Endothelial cell of umbilical vein (primary cell): Measurements from ENCODE around the gene ABCA2. TPM values are rescaled to one million over a fixed set of nuclear protein-coding genes. Genes with fewer than 3 reads are reported as not detected.

ENCODE experiments used
- BruUV-seq: library from RNA; stranded (reverse); fragments of 400-500 nt; replicated peaks from 2 replicates; lab custom pipeline; 2021; lab: Mats Ljungman, UMichigan
- CTCF ChIA-PET: fragments of 300-600, 350-600 bp; sonication (Branson Sonifier 250); formaldehyde crosslinking; loops from one replicate; lab custom pipeline; 2021; ENCODE audit warnings: antibody characterized with exemption, inconsistent platforms; lab: Charles Lee
- POLR2A ChIA-PET: fragments of 300-600, 350-600 bp; sonication (Branson Sonifier 250); formaldehyde crosslinking; loops from one replicate; lab custom pipeline; 2021; ENCODE audit warnings: antibody characterized with exemption, inconsistent platforms; lab: Charles Lee
- DNase-seq: peaks from one replicate; pipeline ENCODE4 v3.0.0-alpha.2; 2011; ENCODE audit warnings: low read depth, low spot score
- FAIRE-seq: peaks from 2 replicates; lab custom pipeline; 2011; peaks lifted over from hg19 to GRCh38; lab: Jason Lieb, UNC
- H2AFZ ChIP-seq: 2 replicates; pipeline ENCODE4 v1.6.0; 2012; ENCODE audit warnings: low read depth, low read length, control low read depth, inconsistent platforms
- H3K27ac ChIP-seq: 2 replicates; pipeline ENCODE4 v1.5.1; 2011; ENCODE audit warnings: low read depth, mild to moderate bottlenecking, control low read depth, low read length, moderate library complexity; ENCODE audit not compliant: insufficient read depth
- H3K27me3 ChIP-seq, 2 experiments: 2 replicates each; pipeline versions ENCODE4 v1.6.0 to v1.6.1; 2011; ENCODE audit warnings: low read length in 2 of 2, mixed read lengths in 1 of 2; ENCODE audit not compliant: control insufficient read depth in 2 of 2, insufficient read depth in 2 of 2
- H3K36me3 ChIP-seq, 2 experiments: 2 replicates in 1 of 2; 3 replicates in 1 of 2; pipeline ENCODE4 v1.5.1; 2011; ENCODE audit warnings: low read length in 2 of 2, mild to moderate bottlenecking in 1 of 2, moderate library complexity in 1 of 2; ENCODE audit not compliant: control insufficient read depth in 2 of 2, insufficient read depth in 2 of 2; ENCODE audit errors: extremely low read depth in 1 of 2
- H3K4me1 ChIP-seq: 3 replicates; pipeline ENCODE4 v1.5.1; 2011; ENCODE audit warnings: mild to moderate bottlenecking, low read length; ENCODE audit not compliant: control insufficient read depth, insufficient read depth; ENCODE audit errors: extremely low read depth
- H3K4me2 ChIP-seq: 2 replicates; pipeline ENCODE4 v1.6.1; 2011; ENCODE audit warnings: low read length, control low read depth, mixed read lengths; ENCODE audit not compliant: insufficient read depth
- H3K4me3 ChIP-seq, 3 experiments: fragments of 200-600 bp in 1 of 3; sonication (generic), shearing (Covaris generic) in 1 of 3; replicated peaks in 1 of 3; 2 replicates each; pipeline ENCODE4 v1.5.1; 2011 to 2016; ENCODE audit warnings: control low read depth in 3 of 3, low read length in 3 of 3, mild to moderate bottlenecking in 2 of 3, inconsistent platforms in 1 of 3, low read depth in 1 of 3, moderate library complexity in 1 of 3; ENCODE audit not compliant: insufficient read depth in 1 of 3
- H3K79me2 ChIP-seq: 2 replicates; pipeline ENCODE4 v1.6.0; 2012; ENCODE audit warnings: low read length, inconsistent platforms; ENCODE audit not compliant: control insufficient read depth, insufficient read depth
- H3K9ac ChIP-seq: replicated peaks from 2 replicates; pipeline ENCODE3; 2011; ENCODE audit warnings: low read length, control low read depth; ENCODE audit not compliant: insufficient read depth; ENCODE audit errors: extremely low read depth
- H3K9me1 ChIP-seq: replicated peaks from 3 replicates; pipeline ENCODE4 v1.6.0; 2011; ENCODE audit warnings: mild to moderate bottlenecking, low read length; ENCODE audit not compliant: control insufficient read depth, insufficient read depth; ENCODE audit errors: extremely low read depth
- H3K9me3 ChIP-seq: replicated peaks from 2 replicates; pipeline ENCODE4 v1.5.1; 2012; ENCODE audit warnings: low read length, inconsistent platforms; ENCODE audit not compliant: control insufficient read depth, insufficient read depth
- H4K20me1 ChIP-seq: replicated peaks from 2 replicates; pipeline ENCODE3; 2011; ENCODE audit warnings: mild to moderate bottlenecking, low read length; ENCODE audit not compliant: control insufficient read depth, insufficient read depth; ENCODE audit errors: extremely low read depth
- CTCF ChIP-seq, 2 donors: IDR thresholded peaks; 1 replicate in 1 of 2; 2 replicates in 1 of 2; pipeline ENCODE4 v1.5.1; 2011; ENCODE audit warnings: low read length in 2 of 2, mild to moderate bottlenecking in 2 of 2, moderate library complexity in 2 of 2, control low read depth in 1 of 2, inconsistent platforms in 1 of 2, low read depth in 1 of 2; ENCODE audit not compliant: insufficient read depth in 1 of 2; ENCODE audit errors: extremely low read depth in 1 of 2
- EZH2 ChIP-seq: IDR thresholded peaks from 2 replicates; pipeline ENCODE4 v1.6.1; 2012; ENCODE audit warnings: borderline replicate concordance, low read depth, mild to moderate bottlenecking, moderate library complexity, low read length, inconsistent platforms; ENCODE audit not compliant: severe bottlenecking
- FOS ChIP-seq: IDR thresholded peaks from 2 replicates; pipeline ENCODE4 v1.6.1; 2011; ENCODE audit warnings: mild to moderate bottlenecking, low read length, moderate library complexity, borderline replicate concordance; ENCODE audit not compliant: insufficient read depth
- GATA2 ChIP-seq: IDR thresholded peaks from 2 replicates; pipeline ENCODE4 v1.7.0; 2011; ENCODE audit warnings: low read depth, mild to moderate bottlenecking, moderate library complexity, mixed read lengths, low read length; ENCODE audit not compliant: insufficient read length, insufficient read depth
- JUN ChIP-seq: IDR thresholded peaks from 2 replicates; pipeline ENCODE4 v1.6.1; 2011; ENCODE audit warnings: borderline replicate concordance, low read depth; ENCODE audit not compliant: insufficient read length, insufficient read depth
- MAX ChIP-seq: IDR thresholded peaks from 2 replicates; pipeline ENCODE4 v1.6.1; 2011; ENCODE audit not compliant: insufficient read depth, insufficient read length
- MYC ChIP-seq: IDR thresholded peaks from one replicate; pipeline ENCODE4 v1.6.1; 2011; ENCODE audit warnings: mild to moderate bottlenecking, low read depth, low read length
- POLR2A ChIP-seq: IDR thresholded peaks from 2 replicates; pipeline ENCODE4 v1.6.1; 2012; ENCODE audit warnings: low read depth, mild to moderate bottlenecking, control low read depth, low read length
- POLR2AphosphoS5 ChIP-seq: IDR thresholded peaks from 2 replicates; pipeline ENCODE4 v1.6.1; 2012; ENCODE audit warnings: low read depth, mild to moderate bottlenecking, control low read depth, low read length, moderate library complexity; ENCODE audit not compliant: insufficient read depth
- dilution Hi-C: fragments of 300-500 bp; cut with MboI; formaldehyde crosslinking; loops from one replicate; pipeline ENCODE4 v1.15.0; 2019; ENCODE audit warnings: low sequenced_read_pairs; ENCODE audit not compliant: extremely low pct_ligation_motif_present
- intact Hi-C: fragments of 100-400 bp; cut with micrococcal nuclease; formaldehyde crosslinking; loops from one replicate; pipeline ENCODE4 v1.10.0; 2022
- polyA plus RNA-seq, 4 experiments: library from polyadenylated mRNA; depleted of rRNA in 3 of 4; stranded (reverse) in 3 of 4; unstranded in 1 of 4; fragments of >200 nt; gene quantifications; 2 replicates each; pipeline versions ENCODE4 v1.2.1 to v1.2.3, GENCODE V29; 2011 to 2012; ENCODE audit warnings: missing spikeins in 1 of 4
- total RNA-seq: library from RNA; stranded (reverse); gene quantifications from 2 replicates; pipeline ENCODE4 v1.2.3, GENCODE V29; 2021

Gene ABCA2
- total and polyA plus RNA-seq, 2 donors (not counting 3 experiments of a cell fraction or from before 2014, with no cell fraction given): 20.0 to 29.1 TPM

GRCh38 chr9:136983167-136983566 is 44.9 kb downstream of the ABCA2 start:
- FAIRE-seq (no peak), DNase-seq (no peak)
- CTCF ChIA-PET: interaction anchor here (1.4 kb wide), 1 partner anchor 9 kb away, joined by 3 read pairs; the partner anchor contains the start of gene PAXX
- Histone ChIP-seq H3K27ac (no peak overlapping the region), H3K9ac (no peak overlapping the region), H3K36me3 (no peaks in the 10 kb centered on the region), H3K4me2 (no peak overlapping the region), H3K4me3 (no peak overlapping the region), H3K27me3 (peaks cover 3 to 10% of the 10 kb centered on the region in 2 experiments), H4K20me1 (no peaks in the 10 kb centered on the region), H2AFZ (no peak overlapping the region), H3K79me2 (no peaks in the 10 kb centered on the region), H3K9me1 (no peaks in the 10 kb centered on the region), H3K4me1 (peaks cover 4% of the 10 kb centered on the region), H3K9me3 (no peaks in the 10 kb centered on the region)
- POLR2A ChIA-PET: no interaction called here
- BruUV-seq: no TSS peak
- intact Hi-C loops (no loop called here), dilution Hi-C loops (no loop called here)
- TF ChIP-seq CTCF (IDR thresholded peaks at IDR 0.05; ENCODE audit: extremely low read depth in 1 of 2, insufficient read depth in 1 of 2, low read depth in 1 of 2, low read length in 2 of 2) (no peak), EZH2 (no peak), FOS (no peak), POLR2AphosphoS5 (no peak), JUN (no peak), GATA2 (no peak), MAX (no peak), MYC (no peak), POLR2A (no peak)
